SK-N-SH (cell line): ENCODE measurements around the gene CTDP1.

Experiments used
- CTCF ChIP-seq: fragments of 200-600 bp; sonication (generic); IDR thresholded peaks from 2 replicates; pipeline ENCODE4 v1.6.1; 2017; ENCODE audit warnings: antibody characterized with exemption, mild to moderate bottlenecking, moderate library complexity
- POLR2AphosphoS5 ChIP-seq: IDR thresholded peaks from 2 replicates; pipeline ENCODE4 v1.6.1; 2012; ENCODE audit warnings: low read depth, low read length

DNA sequence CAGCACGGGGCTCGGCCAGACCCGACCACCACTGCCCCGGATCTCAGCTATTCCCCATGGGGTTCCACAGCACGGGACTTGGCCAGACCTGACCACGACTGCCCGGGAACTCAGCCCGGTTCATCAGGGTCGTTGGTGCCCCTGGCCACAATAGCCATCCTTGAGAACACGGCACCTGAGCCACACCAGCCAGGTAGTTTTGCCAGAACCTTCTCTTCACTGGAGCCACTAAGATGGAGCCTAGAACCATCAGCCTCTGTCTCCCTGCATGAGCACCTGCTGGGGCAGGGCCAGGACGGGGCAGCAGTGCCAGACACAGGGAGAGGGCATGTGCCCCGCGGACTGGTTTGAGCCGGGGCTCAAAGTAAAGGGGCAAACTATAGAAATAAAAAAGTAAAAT, 106.7 kb downstream of the CTDP1 start:
- TF ChIP-seq CTCF, result no peak
- TF ChIP-seq POLR2AphosphoS5, result no peak
